LoVo (cell line): ENCODE measurements around the gene POLD1.

ENCODE experiments used
- DNase-seq: peaks from one replicate; pipeline ENCODE4 v3.0.0-alpha.2; 2016; ENCODE audit warnings: low spot score

Gene POLD1

DNA sequence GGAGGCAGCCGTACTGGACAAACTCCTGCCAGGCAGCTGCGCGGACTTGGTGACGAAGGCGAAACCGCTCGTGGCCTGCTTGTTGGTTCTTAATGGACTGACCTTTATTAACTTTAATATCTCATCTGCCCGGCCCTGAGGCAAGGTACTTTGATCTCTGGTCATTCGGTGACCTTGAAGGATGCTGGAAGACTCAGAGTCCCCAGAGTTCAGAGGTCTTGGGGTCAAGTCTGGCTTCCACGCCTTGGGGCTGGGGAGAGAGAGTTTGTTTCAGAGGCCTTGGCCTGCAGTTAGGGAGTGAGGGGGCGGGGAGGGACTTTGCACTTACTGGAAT is 82.5 kb downstream of the POLD1 start:
- no peak for DNase-seq

GRCh38 chr19:50467566-50467965 is 83.4 kb downstream of the POLD1 start:
- DNase-seq: no peak
